Activated CD4-positive, alpha-beta memory T cell treated with anti-CD3 and anti-CD28 coated beads, Interleukin-2, amount 10 ng/mL, durations not matched to agents 7 days and 5 days (primary cell): ENCODE results near the gene EPN3. TPM values are rescaled to one million over a fixed set of nuclear protein-coding genes. Genes with fewer than 3 reads are reported as not detected.

Experiments used
- CTCF ChIA-PET: fragments of 350-600 bp; sonication (Branson Sonifier 250); formaldehyde crosslinking; loops from one replicate; lab custom pipeline; 2021; ENCODE audit warnings: antibody characterized with exemption, inconsistent platforms; lab: Charles Lee
- POLR2A ChIA-PET: fragments of 350-600 bp; sonication (Branson Sonifier 250); formaldehyde crosslinking; loops from one replicate; lab custom pipeline; 2021; ENCODE audit warnings: antibody characterized with exemption; lab: Charles Lee
- DNase-seq: peaks from one replicate; pipeline ENCODE4 v3.0.0-alpha.2; 2020
- H3K27ac Mint-ChIP-seq: one replicate; pipeline ENCODE4 v1.8.0; 2021; ENCODE audit warnings: mild to moderate bottlenecking, mixed read lengths
- H3K27me3 Mint-ChIP-seq: one replicate; pipeline ENCODE4 v1.8.0; 2021; ENCODE audit warnings: mixed read lengths
- H3K36me3 Mint-ChIP-seq: one replicate; pipeline ENCODE4 v1.8.0; 2021; ENCODE audit warnings: low read depth, mixed read lengths
- H3K4me1 Mint-ChIP-seq: one replicate; pipeline ENCODE4 v1.8.0; 2021; ENCODE audit warnings: mixed read lengths
- H3K4me3 Mint-ChIP-seq: one replicate; pipeline ENCODE4 v1.8.0; 2021; ENCODE audit warnings: mild to moderate bottlenecking, mixed read lengths
- H3K9me3 Mint-ChIP-seq: one replicate; pipeline ENCODE4 v1.8.0; 2021; ENCODE audit warnings: mixed read lengths
- total RNA-seq, 2 experiments: library from RNA; stranded (reverse); gene quantifications; one replicate each; pipeline ENCODE4 v1.2.3, GENCODE V29; 2021

Gene EPN3
- total RNA-seq, 2 experiments from 2014 or later, result not detected

GRCh38 chr17:50527949-50528474 lies 4.5 kb upstream of the EPN3 start:
- H3K4me1 Mint-ChIP-seq, result no peaks in the 10 kb centered on the region
- no peak overlapping the region for H3K4me3 Mint-ChIP-seq
- CTCF ChIA-PET, result interaction anchor here (1.0 kb wide), 1 partner anchor 27 kb away, joined by 3 read pairs; no protein-coding TSS in a partner anchor
- no peaks in the 10 kb centered on the region for H3K9me3 Mint-ChIP-seq
- peaks cover 32% of the 10 kb centered on the region for H3K27me3 Mint-ChIP-seq
- DNase-seq, result no peak
- POLR2A ChIA-PET, result no interaction called here
- H3K27ac Mint-ChIP-seq, result no peak overlapping the region
- H3K36me3 Mint-ChIP-seq, result no peaks in the 10 kb centered on the region

- H3K27ac Mint-ChIP-seq, result no peak overlapping the region
- no peaks in the 10 kb centered on the region for H3K9me3 Mint-ChIP-seq
- DNase-seq, result no peak
- ChIA-PET CTCF (interaction anchor here (1.9 kb wide), 1 partner anchor 46 kb away, joined by 4 read pairs; no protein-coding TSS in a partner anchor), POLR2A (interaction anchor here (1.6 kb wide), 1 partner anchor 18 kb away, joined by 4 read pairs; no protein-coding TSS in a partner anchor)
- H3K4me3 Mint-ChIP-seq, result no peak overlapping the region
- peaks cover 6% of the 10 kb centered on the region for H3K4me1 Mint-ChIP-seq
- no peaks in the 10 kb centered on the region for H3K36me3 Mint-ChIP-seq
- peaks cover 49% of the 10 kb centered on the region for H3K27me3 Mint-ChIP-seq
Observed at GRCh38 chr17:50529849-50530248, 2.7 kb upstream of the EPN3 start.

GRCh38 chr17:50531428-50532025 lies 1.0 kb upstream of the EPN3 start:
- Mint-ChIP-seq H3K27me3 (peaks cover 54% of the 10 kb centered on the region), H3K36me3 (no peaks in the 10 kb centered on the region), H3K4me3 (no peak overlapping the region), H3K27ac (no peak overlapping the region), H3K4me1 (peaks cover 6% of the 10 kb centered on the region), H3K9me3 (no peaks in the 10 kb centered on the region)
- DNase-seq, result no peak
- ChIA-PET CTCF (interaction anchor here (1.1 to 1.9 kb wide), 2 partner anchors 47 to 52 kb away, joined by 3 to 4 read pairs; no protein-coding TSS in a partner anchor), POLR2A (interaction anchor here (1.6 kb wide), 1 partner anchor 20 kb away, joined by 4 read pairs; no protein-coding TSS in a partner anchor)

- H3K36me3 Mint-ChIP-seq, result no peaks in the 10 kb centered on the region
- no peak overlapping the region for H3K4me3 Mint-ChIP-seq
- no peak for DNase-seq
- H3K27me3 Mint-ChIP-seq, result peaks cover 54% of the 10 kb centered on the region
- H3K9me3 Mint-ChIP-seq, result no peaks in the 10 kb centered on the region
- no peak overlapping the region for H3K27ac Mint-ChIP-seq
- ChIA-PET POLR2A (interaction anchor here (1.3 kb wide), 1 partner anchor 49 kb away, joined by 3 read pairs; no protein-coding TSS in a partner anchor), CTCF (no interaction called here)
- peaks cover 6% of the 10 kb centered on the region for H3K4me1 Mint-ChIP-seq
Observed at GRCh38 chr17:50533185-50533584, 650 bp downstream of the EPN3 start.

GRCh38 chr17:50533720-50534148 lies 1.2 kb downstream of the EPN3 start:
- CTCF ChIA-PET, result no interaction called here
- Mint-ChIP-seq H3K27ac (no peak overlapping the region), H3K4me3 (no peak overlapping the region)

GRCh38 chr17:50534222-50534978 lies 1.9 kb downstream of the EPN3 start:
- ChIA-PET CTCF (no interaction called here), POLR2A (interaction anchor here (1.3 kb wide), 1 partner anchor 50 kb away, joined by 3 read pairs; no protein-coding TSS in a partner anchor)
- Mint-ChIP-seq H3K27me3 (peaks cover 50% of the 10 kb centered on the region), H3K4me3 (no peak overlapping the region), H3K36me3 (no peaks in the 10 kb centered on the region), H3K9me3 (no peaks in the 10 kb centered on the region), H3K27ac (no peak overlapping the region), H3K4me1 (peaks cover 6% of the 10 kb centered on the region)
- DNase-seq, result no peak

More at GRCh38 chr17:50533720-50534148, 1.2 kb downstream of the EPN3 start:
- Mint-ChIP-seq H3K36me3 (no peaks in the 10 kb centered on the region), H3K27me3 (peaks cover 54% of the 10 kb centered on the region), H3K4me1 (peaks cover 6% of the 10 kb centered on the region), H3K9me3 (no peaks in the 10 kb centered on the region)
- POLR2A ChIA-PET, result interaction anchor here (1.3 kb wide), 1 partner anchor 50 kb away, joined by 3 read pairs; no protein-coding TSS in a partner anchor
- DNase-seq, result no peak

- Mint-ChIP-seq H3K9me3 (no peaks in the 10 kb centered on the region), H3K27ac (no peak overlapping the region), H3K4me3 (no peak overlapping the region), H3K36me3 (no peaks in the 10 kb centered on the region), H3K4me1 (peaks cover 6% of the 10 kb centered on the region), H3K27me3 (peaks cover 44% of the 10 kb centered on the region)
- DNase-seq, result no peak
- CTCF ChIA-PET, result no interaction called here
- POLR2A ChIA-PET, result no interaction called here
Observed at GRCh38 chr17:50534979-50535326, 2.4 kb downstream of the EPN3 start.

GRCh38 chr17:50535407-50535806 lies 2.9 kb downstream of the EPN3 start:
- ChIA-PET CTCF (no interaction called here), POLR2A (no interaction called here)
- no peak overlapping the region for H3K27ac Mint-ChIP-seq
- no peaks in the 10 kb centered on the region for H3K9me3 Mint-ChIP-seq
- no peak overlapping the region for H3K4me3 Mint-ChIP-seq
- peaks cover 6% of the 10 kb centered on the region for H3K4me1 Mint-ChIP-seq
- DNase-seq, result no peak
- H3K27me3 Mint-ChIP-seq, result peaks cover 44% of the 10 kb centered on the region
- H3K36me3 Mint-ChIP-seq, result no peaks in the 10 kb centered on the region

GRCh38 chr17:50536683-50537646 lies 4.4 kb downstream of the EPN3 start:
- POLR2A ChIA-PET, result no interaction called here
- CTCF ChIA-PET, result no interaction called here
- peaks cover 9% of the 10 kb centered on the region for H3K4me1 Mint-ChIP-seq
- DNase-seq, result no peak
- H3K36me3 Mint-ChIP-seq, result no peaks in the 10 kb centered on the region
- no peaks in the 10 kb centered on the region for H3K9me3 Mint-ChIP-seq
- H3K4me3 Mint-ChIP-seq, result no peak overlapping the region
- no peak overlapping the region for H3K27ac Mint-ChIP-seq
- H3K27me3 Mint-ChIP-seq, result peaks cover 31% of the 10 kb centered on the region

GRCh38 chr17:50537721-50538548 lies 5.4 kb downstream of the EPN3 start:
- H3K4me3 Mint-ChIP-seq, result no peak overlapping the region
- DNase-seq, result no peak
- H3K27me3 Mint-ChIP-seq, result peaks cover 22% of the 10 kb centered on the region
- H3K4me1 Mint-ChIP-seq, result peaks cover 18% of the 10 kb centered on the region
- no peaks in the 10 kb centered on the region for H3K36me3 Mint-ChIP-seq
- H3K27ac Mint-ChIP-seq, result no peak overlapping the region
- ChIA-PET POLR2A (no interaction called here), CTCF (no interaction called here)
- H3K9me3 Mint-ChIP-seq, result no peaks in the 10 kb centered on the region

GRCh38 chr17:50538549-50539410 lies 6.2 kb downstream of the EPN3 start:
- ChIA-PET POLR2A (no interaction called here), CTCF (no interaction called here)
- no peak for DNase-seq
- Mint-ChIP-seq H3K27ac (no peak overlapping the region), H3K9me3 (no peaks in the 10 kb centered on the region), H3K36me3 (no peaks in the 10 kb centered on the region), H3K4me1 (peaks cover 13% of the 10 kb centered on the region), H3K27me3 (peaks cover 16% of the 10 kb centered on the region), H3K4me3 (no peak overlapping the region)
